Middle frontal gyrus (tissue), 1 donor: ENCODE measurements around the gene TTC3.

Source experiments
- DNase-seq: peaks from one replicate; pipeline ENCODE4 v3.0.0-alpha.2; 2015; ENCODE audit warnings: low spot score; ENCODE audit errors: extremely low spot score

TTC3 gene

GRCh38 chr21:37192019-37192418, 119.0 kb downstream of the TTC3 start:
- no peak for DNase-seq

- no peak for DNase-seq
These were observed 120.0 kb downstream of the TTC3 start for GRCh38 chr21:37193006-37193405.

GRCh38 chr21:37193676-37194075, 120.6 kb downstream of the TTC3 start:
- DNase-seq, result no peak

GRCh38 chr21:37195059-37195458, 122.0 kb downstream of the TTC3 start:
- peak; percentile 5 for DNase-seq

GRCh38 chr21:37195610-37196009, 122.6 kb downstream of the TTC3 start:
- no peak for DNase-seq

- no peak for DNase-seq
These were observed 123.8 kb downstream of the TTC3 start for GRCh38 chr21:37196847-37197246.

- no peak for DNase-seq
These were observed 124.7 kb downstream of the TTC3 start for GRCh38 chr21:37197746-37198145.

- DNase-seq, result no peak
These were observed 126.2 kb downstream of the TTC3 start for GRCh38 chr21:37199057-37199924.

GRCh38 chr21:37200641-37201480, 127.8 kb downstream of the TTC3 start:
- DNase-seq, result no peak

GRCh38 chr21:37202221-37203110, 129.4 kb downstream of the TTC3 start:
- DNase-seq, result no peak

- DNase-seq, result no peak
These were observed 131.5 kb downstream of the TTC3 start for GRCh38 chr21:37204580-37204979.

GRCh38 chr21:37206496-37206895, 133.4 kb downstream of the TTC3 start:
- DNase-seq, result no peak

- no peak for DNase-seq
These were observed 134.5 kb downstream of the TTC3 start for GRCh38 chr21:37207441-37208009.

GRCh38 chr21:37208056-37208721, 135.1 kb downstream of the TTC3 start:
- DNase-seq, result peak; percentile 46

- DNase-seq, result no peak
These were observed 135.7 kb downstream of the TTC3 start for GRCh38 chr21:37208741-37209225.

GRCh38 chr21:37210130-37210529, 137.1 kb downstream of the TTC3 start:
- no peak for DNase-seq

GRCh38 chr21:37210799-37211198, 137.7 kb downstream of the TTC3 start:
- DNase-seq, result no peak

GRCh38 chr21:37214952-37215351, 141.9 kb downstream of the TTC3 start:
- DNase-seq, result no peak

GRCh38 chr21:37219761-37220432, 146.8 kb downstream of the TTC3 start:
- DNase-seq, result no peak
